Sigmoid colon (tissue), 7 donors: ENCODE data around the gene OCIAD2. TPM values are rescaled to one million over a fixed set of nuclear protein-coding genes. Genes with fewer than 3 reads are reported as not detected.

ENCODE experiments used
- DNase-seq: peaks from one replicate; pipeline ENCODE4 v3.0.0-alpha.2; 2019
- H3K27ac ChIP-seq, 4 donors: fragments of 200-600 bp; sonication (generic); one replicate each; pipeline ENCODE4 v1.5.1; 2016 to 2019; ENCODE audit warnings: mild to moderate bottlenecking in 1 of 4
- H3K27me3 ChIP-seq, 3 donors: fragments of 200-600 bp; sonication (generic); one replicate each; pipeline ENCODE4 v1.5.1; 2019; ENCODE audit warnings: mild to moderate bottlenecking in 1 of 3
- H3K36me3 ChIP-seq, 4 donors: fragments of 200-600 bp; sonication (generic); one replicate each; pipeline ENCODE4 v1.5.1; 2016 to 2019
- H3K4me1 ChIP-seq, 4 donors: fragments of 200-600 bp; sonication (generic); one replicate each; pipeline ENCODE4 v1.5.1; 2017 to 2019
- H3K4me3 ChIP-seq, 4 donors: fragments of 200-600 bp; sonication (generic); one replicate each; pipeline ENCODE4 v1.5.1; 2017 to 2019; ENCODE audit warnings: mild to moderate bottlenecking in 2 of 4, moderate library complexity in 1 of 4
- H3K9me3 ChIP-seq, 4 donors: fragments of 200-600 bp in 3 of 4; sonication (generic) in 3 of 4; one replicate each; pipeline versions ENCODE4 v1.5.1 to v1.6.1; 2013 to 2019
- CTCF ChIP-seq, 4 experiments: fragments of 450-650 bp in 3 of 4; fragments of 200-600 bp in 1 of 4; IDR thresholded peaks; one replicate each; pipeline ENCODE4 v1.5.1; 2016 to 2019; ENCODE audit warnings: antibody characterized with exemption in 4 of 4, mild to moderate bottlenecking in 3 of 4, moderate library complexity in 2 of 4
- EP300 ChIP-seq, 4 donors: sonication (generic); formaldehyde crosslinking; IDR thresholded peaks; one replicate each; pipeline ENCODE4 v1.6.1; 2017; ENCODE audit warnings: antibody characterized with exemption in 4 of 4
- POLR2A ChIP-seq, 2 donors: fragments of 450-650 bp; IDR thresholded peaks; one replicate each; pipeline ENCODE4 v1.6.1; 2016; ENCODE audit warnings: antibody characterized with exemption in 2 of 2, mild to moderate bottlenecking in 2 of 2, moderate library complexity in 2 of 2
- POLR2AphosphoS5 ChIP-seq, 4 donors: sonication (generic); formaldehyde crosslinking; IDR thresholded peaks; one replicate each; pipeline ENCODE4 v1.6.1; 2017; ENCODE audit warnings: antibody characterized with exemption in 4 of 4
- WGBS, 2 donors: extraction: QIAGEN DNeasy Blood & Tissue Kit; methylation state at CpG; one replicate each; pipeline ENCODE4 v1.1.7; 2013; 5-methylcytosine and 5-hydroxymethylcytosine counted together
- intact Hi-C: fragments of 100-400 bp; cut with DNase I; formaldehyde crosslinking; loops from one replicate; pipeline ENCODE4 v1.15.1; 2023
- polyA plus RNA-seq, 3 donors: library from polyadenylated mRNA; stranded (reverse); fragments of 200-250 nt; gene quantifications; one replicate each; pipeline ENCODE4 v1.2.3, GENCODE V29; 2013
- total RNA-seq, 4 donors: library from RNA; depleted of rRNA; stranded (reverse); fragments of >200 nt; gene quantifications; one replicate each; pipeline ENCODE4 v1.1.0, GENCODE V29; 2016
- donor health status: healthy with polysubstance abuse.
- donor health status: Bipolar disorder and iron deficiency.
- donor health status: healthy.

The OCIAD2 gene
- total and polyA plus RNA-seq, 7 donors: 7.1 to 188 (median 21.8) TPM

GRCh38 chr4:48914311-48914710, 7.7 kb upstream of the OCIAD2 start:
- Histone ChIP-seq H3K27ac (peak overlapping the region in 2 of 4 donors; percentile 67 to 75), H3K9me3 (no peaks in the 10 kb centered on the region), H3K36me3 (no peaks in the 10 kb centered on the region), H3K4me1 (peaks cover 0 to 25% (median 18%) of the 10 kb centered on the region in 4 donors), H3K27me3 (no peaks in the 10 kb centered on the region), H3K4me3 (no peak overlapping the region)
- no peak for DNase-seq
- no peak for TF ChIP-seq CTCF (IDR thresholded peaks at IDR 0.05)
- no peak for TF ChIP-seq POLR2AphosphoS5 (IDR thresholded peaks at IDR 0.05)
- no peak for TF ChIP-seq EP300 (IDR thresholded peaks at IDR 0.05)
- no peak for TF ChIP-seq POLR2A (IDR thresholded peaks at IDR 0.05)
- 95 to 97% methylated on average over 3 of the region's 3 CpGs for WGBS, 2 donors
- intact Hi-C loops: no loop called here

- intact Hi-C loops: no loop called here
- peak overlapping the region in 3 of 4 donors; percentile 44 to 75 (median 67) for H3K27ac ChIP-seq
- peak; percentile 89 for DNase-seq
- no peaks in the 10 kb centered on the region for H3K36me3 ChIP-seq
- 89 to 90% methylated on average over 6 of the region's 6 CpGs for WGBS, 2 donors
- peaks cover 0 to 28% (median 19%) of the 10 kb centered on the region in 4 donors for H3K4me1 ChIP-seq
- H3K4me3 ChIP-seq: no peak overlapping the region
- TF ChIP-seq CTCF (IDR thresholded peaks at IDR 0.05): no peak
- no peak for TF ChIP-seq POLR2A (IDR thresholded peaks at IDR 0.05)
- TF ChIP-seq POLR2AphosphoS5 (IDR thresholded peaks at IDR 0.05): peak; percentile 74 to 91 (median 88)
- TF ChIP-seq EP300 (IDR thresholded peaks at IDR 0.05): peak in 3 of 4 donors; percentile 51 to 86 (median 70)
- H3K27me3 ChIP-seq: no peaks in the 10 kb centered on the region
- no peaks in the 10 kb centered on the region for H3K9me3 ChIP-seq
Observed at GRCh38 chr4:48913346-48913745, 6.8 kb upstream of the OCIAD2 start.

GRCh38 chr4:48912349-48912748, 5.8 kb upstream of the OCIAD2 start:
- H3K36me3 ChIP-seq: no peaks in the 10 kb centered on the region
- H3K27ac ChIP-seq: peak overlapping the region in 1 of 4 donors; percentile 75
- intact Hi-C loops: no loop called here
- DNase-seq: no peak
- 55 to 73% methylated on average over 2 of the region's 2 CpGs for WGBS, 2 donors
- TF ChIP-seq POLR2AphosphoS5 (IDR thresholded peaks at IDR 0.05) (no peak), EP300 (IDR thresholded peaks at IDR 0.05) (no peak), POLR2A (IDR thresholded peaks at IDR 0.05) (no peak), CTCF (IDR thresholded peaks at IDR 0.05) (no peak)
- H3K4me3 ChIP-seq: no peak overlapping the region
- H3K9me3 ChIP-seq: no peaks in the 10 kb centered on the region
- H3K27me3 ChIP-seq: no peaks in the 10 kb centered on the region
- H3K4me1 ChIP-seq: peaks cover 0 to 28% (median 19%) of the 10 kb centered on the region in 4 donors

- DNase-seq: no peak
- TF ChIP-seq POLR2AphosphoS5 (IDR thresholded peaks at IDR 0.05) (no peak), EP300 (IDR thresholded peaks at IDR 0.05) (no peak), POLR2A (IDR thresholded peaks at IDR 0.05) (no peak), CTCF (IDR thresholded peaks at IDR 0.05) (no peak)
- no peaks in the 10 kb centered on the region for H3K9me3 ChIP-seq
- H3K36me3 ChIP-seq: no peaks in the 10 kb centered on the region
- H3K27ac ChIP-seq: peak overlapping the region in 2 of 4 donors; percentile 58 to 70
- H3K4me3 ChIP-seq: no peak overlapping the region
- no peaks in the 10 kb centered on the region for H3K27me3 ChIP-seq
- intact Hi-C loops: no loop called here
- H3K4me1 ChIP-seq: peaks cover 0 to 43% (median 23%) of the 10 kb centered on the region in 4 donors
Observed at GRCh38 chr4:48910511-48910910, 3.9 kb upstream of the OCIAD2 start.

- H3K27me3 ChIP-seq: no peaks in the 10 kb centered on the region
- intact Hi-C loops: loop anchor here (5.0 kb wide), 2 partner anchors 53 to 332 kb away; no protein-coding TSS in a partner anchor
- peaks cover 0 to 38% (median 18%) of the 10 kb centered on the region in 4 donors for H3K4me1 ChIP-seq
- TF ChIP-seq POLR2A (IDR thresholded peaks at IDR 0.05) (no peak), POLR2AphosphoS5 (IDR thresholded peaks at IDR 0.05) (peak in 2 of 4 donors; percentile 12 to 44)
- no peaks in the 10 kb centered on the region for H3K36me3 ChIP-seq
- peak overlapping the region in 3 of 4 donors; percentile 46 to 70 (median 58) for H3K27ac ChIP-seq
- WGBS, 2 donors: 82 to 84% methylated on average over 3 of the region's 3 CpGs
- no peaks in the 10 kb centered on the region for H3K9me3 ChIP-seq
- no peak overlapping the region for H3K4me3 ChIP-seq
- DNase-seq: no peak
Observed at GRCh38 chr4:48909697-48910096, 3.1 kb upstream of the OCIAD2 start.
